Peyer's patch (tissue), 4 donors: ENCODE results near the gene FAM3C.

Experiments
- POLR2A ChIP-seq, 2 donors: fragments of 450-650 bp; IDR thresholded peaks; one replicate each; pipeline ENCODE4 v1.5.1; 2017; ENCODE audit warnings: antibody characterized with exemption in 2 of 2, mild to moderate bottlenecking in 2 of 2, moderate library complexity in 2 of 2
- TF ChIP-seq, protein P1 (sequence below), 6 experiments: fragments of 450-650 bp in 4 of 6; fragments of 200-600 bp in 2 of 6; sonication (generic) in 1 of 6; IDR thresholded peaks; one replicate each; pipeline ENCODE4 v1.5.1; 2017 to 2019; ENCODE audit warnings: antibody characterized with exemption in 6 of 6, mild to moderate bottlenecking in 3 of 6, moderate library complexity in 1 of 6

DNA sequence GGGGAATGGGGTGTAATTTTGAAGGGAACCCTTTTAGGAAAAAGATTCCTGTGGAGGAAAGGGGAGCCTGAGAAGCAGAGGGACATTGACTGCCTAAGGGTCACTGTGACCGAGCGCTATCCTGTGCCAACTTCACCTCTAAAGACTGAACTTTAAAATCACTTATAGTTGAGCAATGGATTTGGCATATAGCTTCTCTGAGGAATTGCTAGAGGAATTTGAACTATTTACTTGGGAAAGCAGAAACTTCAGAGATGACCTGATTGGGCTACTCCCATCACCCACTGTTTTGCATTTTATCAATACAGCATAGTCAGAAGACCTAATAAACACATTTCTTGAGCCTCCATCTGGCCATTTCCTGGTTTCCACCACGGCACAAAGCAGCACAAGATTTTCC, 91.0 kb downstream of the FAM3C start:
- no peak for TF ChIP-seq POLR2A (IDR thresholded peaks at IDR 0.05)
- TF ChIP-seq, protein P1, sequence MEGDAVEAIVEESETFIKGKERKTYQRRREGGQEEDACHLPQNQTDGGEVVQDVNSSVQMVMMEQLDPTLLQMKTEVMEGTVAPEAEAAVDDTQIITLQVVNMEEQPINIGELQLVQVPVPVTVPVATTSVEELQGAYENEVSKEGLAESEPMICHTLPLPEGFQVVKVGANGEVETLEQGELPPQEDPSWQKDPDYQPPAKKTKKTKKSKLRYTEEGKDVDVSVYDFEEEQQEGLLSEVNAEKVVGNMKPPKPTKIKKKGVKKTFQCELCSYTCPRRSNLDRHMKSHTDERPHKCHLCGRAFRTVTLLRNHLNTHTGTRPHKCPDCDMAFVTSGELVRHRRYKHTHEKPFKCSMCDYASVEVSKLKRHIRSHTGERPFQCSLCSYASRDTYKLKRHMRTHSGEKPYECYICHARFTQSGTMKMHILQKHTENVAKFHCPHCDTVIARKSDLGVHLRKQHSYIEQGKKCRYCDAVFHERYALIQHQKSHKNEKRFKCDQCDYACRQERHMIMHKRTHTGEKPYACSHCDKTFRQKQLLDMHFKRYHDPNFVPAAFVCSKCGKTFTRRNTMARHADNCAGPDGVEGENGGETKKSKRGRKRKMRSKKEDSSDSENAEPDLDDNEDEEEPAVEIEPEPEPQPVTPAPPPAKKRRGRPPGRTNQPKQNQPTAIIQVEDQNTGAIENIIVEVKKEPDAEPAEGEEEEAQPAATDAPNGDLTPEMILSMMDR (IDR thresholded peaks at IDR 0.05), result no peak
